Measurements from ENCODE around the gene DBF4B. TPM values are rescaled to one million over a fixed set of nuclear protein-coding genes. Genes with fewer than 3 reads are reported as not detected.

Gene DBF4B
- total RNA-seq, 1 experiment from 2014 or later, result 24.7 TPM

DNA sequence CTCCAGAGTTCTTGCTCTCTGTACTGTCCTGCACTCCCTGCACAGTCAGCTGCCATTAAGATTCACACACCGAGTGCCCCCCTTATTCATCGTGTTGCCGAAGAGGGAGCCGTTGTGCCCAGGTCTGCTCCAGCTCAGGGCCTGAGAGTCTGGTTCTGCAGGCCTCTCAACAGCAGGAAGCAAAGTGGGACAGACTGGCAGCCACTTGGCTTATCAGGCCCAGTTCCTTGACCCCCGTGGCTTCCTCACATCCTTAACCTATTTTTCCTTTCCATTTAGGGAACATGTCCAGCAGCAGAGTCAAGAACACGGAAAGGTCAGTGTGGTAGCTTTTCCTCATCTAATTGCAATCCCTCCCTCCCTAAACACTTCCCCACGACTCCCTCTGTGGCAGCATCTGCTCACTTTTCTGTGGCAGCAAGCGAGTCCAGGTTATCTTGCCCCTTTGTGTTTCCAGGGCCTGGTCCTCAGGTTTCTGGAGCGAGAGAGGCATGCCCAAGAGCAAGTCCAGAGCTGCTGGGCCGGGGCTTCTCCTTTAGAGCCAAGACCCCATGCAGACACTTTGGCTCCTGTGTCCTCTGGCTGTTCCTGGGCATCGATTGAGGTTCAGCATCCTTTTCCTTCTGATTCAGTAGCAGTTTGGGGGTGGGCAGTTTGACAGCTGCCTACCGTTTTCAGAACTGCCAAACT, 28.2 kb downstream of the DBF4B start:
- Histone ChIP-seq H2BK5ac (ENCODE audit: insufficient read length, low read length) (no peak overlapping the region), H3K79me1 (ENCODE audit: insufficient read depth, low read depth, low read length, poor library complexity, severe bottlenecking) (no peaks in the 10 kb centered on the region), H3K23ac (ENCODE audit: insufficient read length, low read depth, low read length) (no peak overlapping the region), H3K9ac (ENCODE audit: extremely low read depth, insufficient read length, low read length) (no peak overlapping the region), H4K20me1 (ENCODE audit: control insufficient read depth, insufficient read depth, insufficient read length) (no peaks in the 10 kb centered on the region), H3K23me2 (ENCODE audit: insufficient read length, low read depth, low read length, poor library complexity, severe bottlenecking) (no peaks in the 10 kb centered on the region), H3K56ac (ENCODE audit: insufficient read length, low read depth, low read length) (no peak overlapping the region), H2AFZ (ENCODE audit: low read length) (no peak overlapping the region), H3K79me2 (ENCODE audit: insufficient read depth, low read length) (no peaks in the 10 kb centered on the region), H2AK5ac (ENCODE audit: insufficient read length, low read length) (no peak overlapping the region), H3K18ac (ENCODE audit: insufficient read length, low read depth, low read length) (no peak overlapping the region), H4K91ac (ENCODE audit: insufficient read length, low read depth, low read length) (no peak overlapping the region), H3T11ph (ENCODE audit: low read length) (no peak overlapping the region), H3K14ac (ENCODE audit: insufficient read depth, low read length) (no peak overlapping the region), H4K8ac (replicated peaks; ENCODE audit: insufficient read length, low read depth, low read length) (no peak overlapping the region), H2BK15ac (ENCODE audit: low read depth, low read length) (no peak overlapping the region), H3K27ac (ENCODE audit: insufficient read length, low read depth, low read length) (no peak overlapping the region), H2BK120ac (ENCODE audit: low read depth, low read length, poor library complexity, severe bottlenecking) (no peak overlapping the region), H3K4me1 (ENCODE audit: insufficient read depth, low read length) (no peaks in the 10 kb centered on the region; the same call in 1 of the 2 replicates), H2BK12ac (ENCODE audit: insufficient read length, low read depth, low read length) (no peak overlapping the region), H4K5ac (ENCODE audit: insufficient read length, low read depth, low read length) (no peak overlapping the region), H2BK20ac (ENCODE audit: low read depth, low read length, poor library complexity, severe bottlenecking) (no peak overlapping the region), H3K9me3 (ENCODE audit: control insufficient read depth, low read depth, low read length) (no peaks in the 10 kb centered on the region), H3K4ac (ENCODE audit: low read depth, low read length) (no peak overlapping the region), H3K27me3 (ENCODE audit: insufficient read depth, low read length) (no peaks in the 10 kb centered on the region), H3K4me2 (ENCODE audit: insufficient read depth, insufficient read length, low read length) (no peak overlapping the region)
- Mint-ChIP-seq H3K9me3 (no peaks in the 10 kb centered on the region), H3K27me3 (ENCODE audit: low read depth) (no peaks in the 10 kb centered on the region), H3K27ac (no peak overlapping the region), H3K4me1 (peaks cover 9 to 19% of the 10 kb centered on the region in 2 experiments), H3K36me3 (ENCODE audit: insufficient read depth in 1 of 3, low read depth in 3 of 3) (peaks cover 22 to 73% (median 71%) of the 10 kb centered on the region in 3 experiments; a peak in 6 of 7 replicates), H3K4me3 (no peak overlapping the region)
- TF ChIP-seq, protein P1, sequence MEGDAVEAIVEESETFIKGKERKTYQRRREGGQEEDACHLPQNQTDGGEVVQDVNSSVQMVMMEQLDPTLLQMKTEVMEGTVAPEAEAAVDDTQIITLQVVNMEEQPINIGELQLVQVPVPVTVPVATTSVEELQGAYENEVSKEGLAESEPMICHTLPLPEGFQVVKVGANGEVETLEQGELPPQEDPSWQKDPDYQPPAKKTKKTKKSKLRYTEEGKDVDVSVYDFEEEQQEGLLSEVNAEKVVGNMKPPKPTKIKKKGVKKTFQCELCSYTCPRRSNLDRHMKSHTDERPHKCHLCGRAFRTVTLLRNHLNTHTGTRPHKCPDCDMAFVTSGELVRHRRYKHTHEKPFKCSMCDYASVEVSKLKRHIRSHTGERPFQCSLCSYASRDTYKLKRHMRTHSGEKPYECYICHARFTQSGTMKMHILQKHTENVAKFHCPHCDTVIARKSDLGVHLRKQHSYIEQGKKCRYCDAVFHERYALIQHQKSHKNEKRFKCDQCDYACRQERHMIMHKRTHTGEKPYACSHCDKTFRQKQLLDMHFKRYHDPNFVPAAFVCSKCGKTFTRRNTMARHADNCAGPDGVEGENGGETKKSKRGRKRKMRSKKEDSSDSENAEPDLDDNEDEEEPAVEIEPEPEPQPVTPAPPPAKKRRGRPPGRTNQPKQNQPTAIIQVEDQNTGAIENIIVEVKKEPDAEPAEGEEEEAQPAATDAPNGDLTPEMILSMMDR (conservative IDR thresholded peaks at IDR 0.05), result no peak
- WGBS (ENCODE audit: extremely low coverage, insufficient read length, low lambda C conversion rate), result no CpG with 5 or more reads among the region's 12 CpGs
- no peak for DNase-seq

Data from H9 (cell line).